GM13976 (cell line): ENCODE results near the gene C1orf115.
A peak's percentile ranks its signal among the peaks of the same experiment; 100 is the strongest.

Experiments
- DNase-seq: peaks from one replicate; pipeline ENCODE4 v3.0.0; 2012; ENCODE audit warnings: low spot score
- in situ Hi-C: fragments of 300-500 bp; cut with MboI; formaldehyde crosslinking; loops from one replicate; pipeline ENCODE4 v1.12.0; 2022; ENCODE audit warnings: low sequenced_read_pairs, mixed read lengths, inconsistent platforms; ENCODE audit not compliant: unreplicated experiment
- TF ChIP-seq, protein P1 (sequence below): IDR thresholded peaks from 2 replicates; pipeline ENCODE4 v1.5.1; 2012; ENCODE audit warnings: borderline replicate concordance, mild to moderate bottlenecking; ENCODE audit not compliant: insufficient read depth; ENCODE audit errors: extremely low read depth, missing control alignments, control extremely low read depth

C1orf115 gene

GRCh38 chr1:220742520-220742919 is 52.4 kb downstream of the C1orf115 start:
- in situ Hi-C loops = no loop called here
- no peak for DNase-seq
- TF ChIP-seq, protein P1, sequence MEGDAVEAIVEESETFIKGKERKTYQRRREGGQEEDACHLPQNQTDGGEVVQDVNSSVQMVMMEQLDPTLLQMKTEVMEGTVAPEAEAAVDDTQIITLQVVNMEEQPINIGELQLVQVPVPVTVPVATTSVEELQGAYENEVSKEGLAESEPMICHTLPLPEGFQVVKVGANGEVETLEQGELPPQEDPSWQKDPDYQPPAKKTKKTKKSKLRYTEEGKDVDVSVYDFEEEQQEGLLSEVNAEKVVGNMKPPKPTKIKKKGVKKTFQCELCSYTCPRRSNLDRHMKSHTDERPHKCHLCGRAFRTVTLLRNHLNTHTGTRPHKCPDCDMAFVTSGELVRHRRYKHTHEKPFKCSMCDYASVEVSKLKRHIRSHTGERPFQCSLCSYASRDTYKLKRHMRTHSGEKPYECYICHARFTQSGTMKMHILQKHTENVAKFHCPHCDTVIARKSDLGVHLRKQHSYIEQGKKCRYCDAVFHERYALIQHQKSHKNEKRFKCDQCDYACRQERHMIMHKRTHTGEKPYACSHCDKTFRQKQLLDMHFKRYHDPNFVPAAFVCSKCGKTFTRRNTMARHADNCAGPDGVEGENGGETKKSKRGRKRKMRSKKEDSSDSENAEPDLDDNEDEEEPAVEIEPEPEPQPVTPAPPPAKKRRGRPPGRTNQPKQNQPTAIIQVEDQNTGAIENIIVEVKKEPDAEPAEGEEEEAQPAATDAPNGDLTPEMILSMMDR = no peak

- TF ChIP-seq, protein P1 = no peak
- no peak for DNase-seq
- in situ Hi-C loops = no loop called here
These were observed 56.7 kb downstream of the C1orf115 start for GRCh38 chr1:220746851-220747250.

DNA sequence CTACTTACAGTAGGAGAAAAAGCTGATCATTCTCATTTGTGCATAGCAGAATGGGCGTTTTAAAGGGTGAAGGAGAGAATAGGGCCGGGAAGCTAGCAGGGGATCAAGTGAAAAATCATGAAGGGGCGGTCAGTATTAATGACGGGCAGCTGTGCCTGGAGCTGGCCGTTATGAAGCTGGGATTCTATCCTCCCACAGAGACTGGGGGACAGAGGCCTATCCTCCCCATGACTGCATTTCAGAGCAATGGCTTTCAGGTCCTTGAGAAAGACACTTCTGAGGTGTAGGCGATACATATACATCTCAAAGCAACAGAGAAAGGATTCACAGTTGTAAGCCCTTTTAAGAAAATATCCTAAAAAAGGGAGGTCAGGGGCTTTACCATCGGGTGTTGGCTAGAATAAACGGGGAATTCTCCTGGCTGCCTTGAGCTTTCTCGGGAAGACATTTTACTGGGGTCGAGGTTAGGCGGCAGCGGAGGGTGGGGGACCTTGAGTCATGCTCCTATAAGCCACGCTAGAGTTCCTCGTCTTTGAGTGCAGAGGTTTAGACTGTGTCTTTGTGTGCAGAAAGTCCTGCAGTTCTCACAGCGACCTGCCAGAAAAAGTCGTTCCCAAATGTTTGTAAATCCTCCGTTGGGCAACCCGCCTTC is 57.4 kb downstream of the C1orf115 start:
- DNase-seq = no peak
- TF ChIP-seq, protein P1 = no peak
- in situ Hi-C loops = no loop called here

- TF ChIP-seq, protein P1 = no peak
- DNase-seq = peak; percentile 61
- in situ Hi-C loops = no loop called here
These were observed 58.1 kb downstream of the C1orf115 start, which contains the start of gene MTARC2 for GRCh38 chr1:220748089-220748934. TSS of gene MTARC2 (plus strand) at chr1:220748322. CDS start at chr1:220748532, 210 bp downstream.
